Stomach (tissue), 9 donors: Measurements from ENCODE around the gene C22orf42. TPM values are rescaled to one million over a fixed set of nuclear protein-coding genes. Genes with fewer than 3 reads are reported as not detected.

ENCODE experiments used
- DNase-seq, 2 donors: peaks; one replicate each; pipeline versions ENCODE4 v3.0.0 to v3.0.0-alpha.2; 2013 to 2019
- H3K27ac ChIP-seq, 5 donors: fragments of 200-600 bp in 4 of 5; sonication (generic) in 4 of 5; one replicate each; pipeline ENCODE4 v1.5.1; 2013 to 2019; ENCODE audit warnings: mild to moderate bottlenecking in 1 of 5, moderate library complexity in 1 of 5
- H3K27me3 ChIP-seq, 3 donors: fragments of 200-600 bp; sonication (generic); one replicate each; pipeline ENCODE4 v1.5.1; 2017 to 2019; ENCODE audit warnings: mixed run types in 1 of 3
- H3K36me3 ChIP-seq, 4 donors: fragments of 200-600 bp; sonication (generic); 1 replicate in 3 of 4; 2 replicates in 1 of 4; pipeline ENCODE4 v1.5.1; 2016 to 2019
- H3K4me1 ChIP-seq, 4 donors: fragments of 200-600 bp; sonication (generic); one replicate each; pipeline ENCODE4 v1.5.1; 2016 to 2019
- H3K4me3 ChIP-seq, 4 donors: fragments of 200-600 bp; sonication (generic) in 3 of 4; one replicate each; pipeline ENCODE4 v1.5.1; 2016 to 2019; ENCODE audit warnings: mild to moderate bottlenecking in 1 of 4
- H3K9me3 ChIP-seq, 4 donors: fragments of 200-600 bp; sonication (generic); one replicate each; pipeline ENCODE4 v1.5.1; 2016 to 2019
- CTCF ChIP-seq, 7 experiments: fragments of 450-650 bp in 4 of 7; fragments of 200-600 bp in 3 of 7; sonication (generic) in 3 of 7; IDR thresholded peaks; one replicate each; pipeline ENCODE4 v1.5.1; 2016 to 2019; ENCODE audit warnings: antibody characterized with exemption in 7 of 7, control low read depth in 2 of 7, mild to moderate bottlenecking in 1 of 7
- EP300 ChIP-seq: sonication (generic); formaldehyde crosslinking; IDR thresholded peaks from one replicate; pipeline ENCODE4 v1.6.1; 2017; ENCODE audit warnings: antibody characterized with exemption
- POLR2A ChIP-seq, 4 donors: fragments of 450-650 bp; IDR thresholded peaks; one replicate each; pipeline ENCODE4 v1.6.1; 2016; ENCODE audit warnings: antibody characterized with exemption in 4 of 4, control low read depth in 2 of 4, mild to moderate bottlenecking in 1 of 4, moderate library complexity in 1 of 4
- POLR2AphosphoS5 ChIP-seq, 3 donors: sonication (generic); formaldehyde crosslinking; IDR thresholded peaks; one replicate each; pipeline ENCODE4 v1.6.1; 2016; ENCODE audit warnings: antibody characterized with exemption in 3 of 3
- WGBS, 5 donors: extraction: QIAGEN DNeasy Blood & Tissue Kit in 3 of 5; methylation state at CpG; one replicate each; pipeline versions ENCODE4 v1.1.5 to v1.1.7; 2013 to 2018; 5-methylcytosine and 5-hydroxymethylcytosine counted together
- intact Hi-C: fragments of 100-400 bp; cut with DNase I; formaldehyde crosslinking; loops from one replicate; pipeline ENCODE4 v1.15.1; 2023; ENCODE audit warnings: low total_unique reads
- polyA plus RNA-seq, 3 donors: library from polyadenylated mRNA; stranded (reverse); fragments of 200-250 nt; gene quantifications; one replicate each; pipeline ENCODE4 v1.2.3, GENCODE V29; 2013
- total RNA-seq, 5 donors: library from RNA; depleted of rRNA; stranded (reverse); fragments of >200 nt; gene quantifications; one replicate each; pipeline versions ENCODE4 v1.1.0 to v1.2.3, GENCODE V29; 2014 to 2016
- donor health status: healthy with polysubstance abuse.
- donor health status: Bipolar disorder and iron deficiency.
- donor health status: healthy.

C22orf42 gene
- total and polyA plus RNA-seq, 8 donors = 0.13 TPM; not detected in 7

GRCh38 chr22:32204040-32204855 is 45.1 kb upstream of the C22orf42 start:
- Histone ChIP-seq H3K4me1 (peaks cover 0 to 32% (median 14%) of the 10 kb centered on the region in 4 donors), H3K27ac (no peak overlapping the region), H3K27me3 (peaks cover 12 to 52% (median 22%) of the 10 kb centered on the region in 3 donors), H3K9me3 (no peaks in the 10 kb centered on the region), H3K36me3 (no peaks in the 10 kb centered on the region), H3K4me3 (peak overlapping the region in 3 of 4 donors; percentile 4 to 22 (median 13))
- 24 to 71% (median 36%) methylated on average over 10 to 42 of the region's 42 CpGs for WGBS, 5 donors
- DNase-seq = peak in 1 of 2 donors; percentile 18
- no peak for TF ChIP-seq POLR2A (IDR thresholded peaks at IDR 0.05)
- intact Hi-C loops = no loop called here

GRCh38 chr22:32203181-32204039 is 44.3 kb upstream of the C22orf42 start:
- 22 to 53% (median 43%) methylated on average over 26 to 53 of the region's 53 CpGs for WGBS, 5 donors
- TF ChIP-seq CTCF (IDR thresholded peaks at IDR 0.05) = no peak
- TF ChIP-seq POLR2A (IDR thresholded peaks at IDR 0.05) = no peak
- no peak for TF ChIP-seq EP300
- TF ChIP-seq POLR2AphosphoS5 (IDR thresholded peaks at IDR 0.05) = no peak
- intact Hi-C loops = no loop called here
- peak overlapping the region in 3 of 4 donors; percentile 4 to 39 (median 28) for H3K4me3 ChIP-seq
- peaks cover 0 to 32% (median 14%) of the 10 kb centered on the region in 4 donors for H3K4me1 ChIP-seq
- peak in 1 of 2 donors; percentile 16 for DNase-seq
- no peaks in the 10 kb centered on the region for H3K36me3 ChIP-seq
- no peak overlapping the region for H3K27ac ChIP-seq
- no peaks in the 10 kb centered on the region for H3K9me3 ChIP-seq
- H3K27me3 ChIP-seq = peaks cover 12 to 57% (median 22%) of the 10 kb centered on the region in 3 donors

- no peaks in the 10 kb centered on the region for H3K36me3 ChIP-seq
- peak; percentile 52 to 87 for DNase-seq
- peak in 5 of 7 experiments; percentile 11 to 39 (median 35) for TF ChIP-seq CTCF (IDR thresholded peaks at IDR 0.05)
- no peak for TF ChIP-seq EP300
- WGBS, 5 donors = 8 to 17% (median 12%) methylated on average over 18 to 29 of the region's 29 CpGs
- H3K27ac ChIP-seq = no peak overlapping the region
- intact Hi-C loops = no loop called here
- H3K9me3 ChIP-seq = no peaks in the 10 kb centered on the region
- H3K4me3 ChIP-seq = peak overlapping the region in 2 of 4 donors; percentile 28 to 39
- H3K4me1 ChIP-seq = peaks cover 0 to 32% (median 14%) of the 10 kb centered on the region in 4 donors
- H3K27me3 ChIP-seq = peaks cover 12 to 64% (median 22%) of the 10 kb centered on the region in 3 donors
These were observed 43.6 kb upstream of the C22orf42 start for GRCh38 chr22:32202539-32203180.

GRCh38 chr22:32202161-32202538 is 43.0 kb upstream of the C22orf42 start:
- intact Hi-C loops = no loop called here
- peaks cover 12 to 68% (median 22%) of the 10 kb centered on the region in 3 donors for H3K27me3 ChIP-seq
- H3K4me3 ChIP-seq = no peak overlapping the region
- no peak for TF ChIP-seq EP300
- TF ChIP-seq POLR2A (IDR thresholded peaks at IDR 0.05) = no peak
- no peak for TF ChIP-seq CTCF (IDR thresholded peaks at IDR 0.05)
- TF ChIP-seq POLR2AphosphoS5 (IDR thresholded peaks at IDR 0.05) = no peak
- H3K9me3 ChIP-seq = no peaks in the 10 kb centered on the region
- peaks cover 0 to 32% (median 14%) of the 10 kb centered on the region in 4 donors for H3K4me1 ChIP-seq
- 18 to 23% (median 19%) methylated on average over 4 of the region's 4 CpGs for WGBS, 5 donors
- no peaks in the 10 kb centered on the region for H3K36me3 ChIP-seq
- no peak for DNase-seq
- no peak overlapping the region for H3K27ac ChIP-seq
